Lung (tissue), 12 donors: ENCODE results near the gene SMTN. TPM values are rescaled to one million over a fixed set of nuclear protein-coding genes. Genes with fewer than 3 reads are reported as not detected.

Source experiments
- ATAC-seq: fragments of 200-7000 bp; cut with Tn5 transposase; one replicate; pipeline ENCODE4 v1.9.1; 2020; ENCODE audit warnings: moderate number of reproducible peaks; ENCODE audit not compliant: insufficient read depth, low FRiP score
- DNase-seq, 3 donors: peaks; one replicate each; pipeline ENCODE4 v3.0.0-alpha.2; 2013 to 2017
- H3K27ac ChIP-seq, 2 donors: one replicate each; pipeline ENCODE4 v1.5.1; 2013; ENCODE audit warnings: mild to moderate bottlenecking in 2 of 2, moderate library complexity in 2 of 2, control low read depth in 1 of 2, inconsistent platforms in 1 of 2, low read depth in 1 of 2, low read length in 1 of 2
- H3K27me3 ChIP-seq, 3 donors: one replicate each; pipeline ENCODE4 v1.5.1; 2013; ENCODE audit warnings: low read length in 2 of 3; ENCODE audit not compliant: control insufficient read depth in 3 of 3, insufficient read depth in 3 of 3
- H3K36me3 ChIP-seq, 4 donors: one replicate each; pipeline ENCODE4 v1.5.1; 2013; ENCODE audit warnings: low read length in 4 of 4, mild to moderate bottlenecking in 1 of 4, moderate library complexity in 1 of 4; ENCODE audit not compliant: control insufficient read depth in 4 of 4, insufficient read depth in 4 of 4
- H3K4me1 ChIP-seq, 5 donors: one replicate each; pipeline ENCODE4 v1.5.1; 2013; ENCODE audit warnings: low read length in 5 of 5, mild to moderate bottlenecking in 2 of 5, moderate library complexity in 1 of 5; ENCODE audit not compliant: control insufficient read depth in 5 of 5, insufficient read depth in 5 of 5
- H3K4me3 ChIP-seq: one replicate; pipeline ENCODE4 v1.5.1; 2013; ENCODE audit warnings: mild to moderate bottlenecking, control low read depth, moderate library complexity
- H3K9ac ChIP-seq, 2 donors: one replicate each; pipeline ENCODE4 v1.5.1; 2013; ENCODE audit warnings: low read length in 2 of 2, control low read depth in 1 of 2; ENCODE audit not compliant: insufficient read depth in 1 of 2
- H3K9me3 ChIP-seq, 4 donors: one replicate each; pipeline ENCODE4 v1.5.1; 2013; ENCODE audit warnings: low read length in 3 of 4, mild to moderate bottlenecking in 1 of 4, moderate library complexity in 1 of 4; ENCODE audit not compliant: control insufficient read depth in 4 of 4, insufficient read depth in 3 of 4
- CTCF ChIP-seq: IDR thresholded peaks from 2 replicates; pipeline ENCODE4 v1.5.1; 2012; ENCODE audit warnings: mild to moderate bottlenecking; ENCODE audit errors: control extremely low read depth, extremely low read depth
- whole genome bisulfite sequencing, 2 donors: extraction: QIAGEN DNeasy Blood & Tissue Kit; methylation state at CpG; one replicate each; pipeline ENCODE4 v1.1.7; 2013; 5-methylcytosine and 5-hydroxymethylcytosine counted together
- polyA plus RNA-seq, 2 donors: library from polyadenylated mRNA; stranded (reverse); fragments of 200-250 nt; gene quantifications; one replicate each; pipeline ENCODE4 v1.2.1, GENCODE V29; 2013
- total RNA-seq, 2 donors: library from RNA; depleted of rRNA in 1 of 2; stranded (reverse); fragments of >200 nt in 1 of 2; gene quantifications; one replicate each; pipeline ENCODE4 v1.2.1, GENCODE V29; 2014 to 2021
- donor health status: control.
- donor health status: control.
- donor health status: Bipolar disorder and iron deficiency.
- donor health status: healthy.
- donor health status: DM: yes; HTN: yes; CAD: no.

Gene SMTN
- total and polyA plus RNA-seq, 4 donors, result 30.8 to 101 (median 64.7) TPM

GRCh38 chr22:31136711-31137110 is 55.6 kb downstream of the SMTN start:
- Histone ChIP-seq H3K27ac (no peak overlapping the region), H3K9ac (no peak overlapping the region), H3K4me3 (no peak overlapping the region), H3K4me1 (no peaks in the 10 kb centered on the region), H3K36me3 (peaks cover 0 to 2% (median 0%) of the 10 kb centered on the region in 4 donors), H3K27me3 (peaks cover 0 to 3% (median 0%) of the 10 kb centered on the region in 3 donors), H3K9me3 (no peaks in the 10 kb centered on the region)
- 91 to 94% methylated on average over 16 of the region's 16 CpGs for WGBS, 2 donors
- ATAC-seq (no peak), DNase-seq (no peak)
- TF ChIP-seq CTCF, result no peak

- no peaks in the 10 kb centered on the region for H3K9me3 ChIP-seq
- H3K27me3 ChIP-seq, result peaks cover 0 to 3% (median 0%) of the 10 kb centered on the region in 3 donors
- no peak overlapping the region for H3K9ac ChIP-seq
- WGBS, 2 donors, result 79% methylated on average over 7 to 10 of the region's 10 CpGs
- DNase-seq (no peak), ATAC-seq (no peak)
- H3K27ac ChIP-seq, result no peak overlapping the region
- no peak overlapping the region for H3K4me3 ChIP-seq
- TF ChIP-seq CTCF, result no peak
- H3K4me1 ChIP-seq, result no peaks in the 10 kb centered on the region
- H3K36me3 ChIP-seq, result peaks cover 0 to 2% (median 0%) of the 10 kb centered on the region in 4 donors
Measured at GRCh38 chr22:31137721-31138120, 56.6 kb downstream of the SMTN start.

GRCh38 chr22:31138126-31138525 is 57.0 kb downstream of the SMTN start:
- Histone ChIP-seq H3K9me3 (no peaks in the 10 kb centered on the region), H3K27me3 (peaks cover 0 to 3% (median 0%) of the 10 kb centered on the region in 3 donors), H3K27ac (no peak overlapping the region), H3K36me3 (peaks cover 0 to 2% (median 0%) of the 10 kb centered on the region in 4 donors), H3K4me3 (no peak overlapping the region), H3K9ac (no peak overlapping the region), H3K4me1 (no peaks in the 10 kb centered on the region)
- ATAC-seq (no peak), DNase-seq (no peak)
- no peak for TF ChIP-seq CTCF
- WGBS, 2 donors, result 74 to 90% methylated on average over 10 of the region's 10 CpGs

- Histone ChIP-seq H3K4me3 (no peak overlapping the region), H3K27ac (no peak overlapping the region), H3K9me3 (no peaks in the 10 kb centered on the region), H3K27me3 (peaks cover 0 to 3% (median 0%) of the 10 kb centered on the region in 3 donors), H3K9ac (no peak overlapping the region), H3K36me3 (peaks cover 0 to 2% (median 0%) of the 10 kb centered on the region in 4 donors), H3K4me1 (no peaks in the 10 kb centered on the region)
- TF ChIP-seq CTCF, result no peak
- ATAC-seq (no peak), DNase-seq (no peak)
- 69 to 87% methylated on average over 3 of the region's 3 CpGs for WGBS, 2 donors
Measured at GRCh38 chr22:31139066-31139465, 57.9 kb downstream of the SMTN start.
